Measurements from ENCODE around the gene GNG14. TPM values are rescaled to one million over a fixed set of nuclear protein-coding genes. Genes with fewer than 3 reads are reported as not detected.

The GNG14 gene
- total and polyA plus RNA-seq, 2 experiments from 2014 or later, result not detected

- H3K4me1 Mint-ChIP-seq, result no peaks in the 10 kb centered on the region; the same call in 1 of the 3 replicates
Observed at GRCh38 chr19:12675399-12675798, 12.4 kb upstream of the GNG14 start.

More at GRCh38 chr19:12675399-12675798, 12.4 kb upstream of the GNG14 start:
- no peak for DNase-seq (ENCODE audit: low spot score)
- H3K4me3 Mint-ChIP-seq, result no peak overlapping the region
- Histone ChIP-seq H3K27ac (ENCODE audit: low read depth) (no peak overlapping the region), H3F3A (replicated peaks; ENCODE audit: low read depth) (peaks cover 35% of the 10 kb centered on the region), H3K79me2 (replicated peaks; ENCODE audit: insufficient read depth) (peaks cover 16% of the 10 kb centered on the region), H2AFZ (no peak overlapping the region), H4K20me1 (replicated peaks; ENCODE audit: insufficient read depth) (peaks cover 13% of the 10 kb centered on the region), H3K9me2 (ENCODE audit: insufficient read depth) (no peaks in the 10 kb centered on the region), H3K4me1 (ENCODE audit: insufficient read depth) (no peaks in the 10 kb centered on the region; the same call in 1 of the 2 replicates), H3K4me3 (no peak overlapping the region), H3K4me2 (no peak overlapping the region), H3K27me3 (ENCODE audit: insufficient read depth) (no peaks in the 10 kb centered on the region), H3K36me3 (ENCODE audit: insufficient read depth) (peaks cover 31% of the 10 kb centered on the region; the same call in 1 of the 2 replicates)
- no peak overlapping the region for H3K27ac Mint-ChIP-seq
- TF ChIP-seq POLR2AphosphoS5 (IDR thresholded peaks at IDR 0.05; ENCODE audit: low read depth) (0 out of 2 replicates have a peak, but pooled peaks have one; percentile 32), ZNF462 (CRISPR knock-in tag; IDR thresholded peaks at IDR 0.05) (no peak)
- no peaks in the 10 kb centered on the region; the same call in 2 of the 3 replicates for H3K9me3 Mint-ChIP-seq
- no peak for ATAC-seq
- peaks cover 77% of the 10 kb centered on the region for H3K36me3 Mint-ChIP-seq (ENCODE audit: low read depth)
- H3K27me3 Mint-ChIP-seq (ENCODE audit: insufficient read depth, low read depth, poor library complexity), result peaks cover 33% of the 10 kb centered on the region

All from GM23338 (cell line).